Pancreas (tissue), 10 donors: ENCODE data around the gene SCN1A. TPM values are rescaled to one million over a fixed set of nuclear protein-coding genes. Genes with fewer than 3 reads are reported as not detected.

Experiments
- ATAC-seq, 4 donors: fragments of 200-7000 bp; cut with Tn5 transposase; one replicate each; pipeline versions ENCODE4 v1.8.0 to v1.9.1; 2020; ENCODE audit warnings: mild to moderate bottlenecking in 4 of 4, moderate library complexity in 4 of 4
- DNase-seq, 6 donors: peaks; one replicate each; pipeline ENCODE4 v3.0.0-alpha.2; 2020
- FAIRE-seq: peaks from 2 replicates; lab custom pipeline; 2012; peaks lifted over from hg19 to GRCh38; lab: Jason Lieb, UNC
- H3K27ac ChIP-seq, 4 donors: fragments of 200-600 bp; sonication (generic); 1 replicate in 3 of 4; 2 replicates in 1 of 4; pipeline versions ENCODE4 v1.5.0 to v1.8.0; 2020
- H3K27me3 ChIP-seq, 4 donors: fragments of 200-600 bp; one replicate each; pipeline ENCODE4 v1.8.0; 2021
- H3K36me3 ChIP-seq, 3 donors: fragments of 200-600 bp; sonication (generic) in 1 of 3; one replicate each; pipeline versions ENCODE4 v1.5.0 to v1.8.0; 2020 to 2021
- H3K4me1 ChIP-seq, 3 donors: fragments of 200-600 bp; one replicate each; pipeline ENCODE4 v1.8.0; 2021
- H3K4me3 ChIP-seq, 4 donors: fragments of 200-600 bp; sonication (generic) in 2 of 4; one replicate each; pipeline versions ENCODE4 v1.5.0 to v1.8.0; 2020 to 2021
- H3K9me3 ChIP-seq, 4 donors: fragments of 200-600 bp; one replicate each; pipeline ENCODE4 v1.8.0; 2021
- CTCF ChIP-seq, 4 donors: fragments of 200-600 bp; sonication (generic) in 3 of 4; IDR thresholded peaks; one replicate each; pipeline versions ENCODE4 v1.5.0 to v1.8.0; 2021; ENCODE audit warnings: antibody characterized with exemption in 4 of 4
- WGBS, 2 donors: extraction: QIAGEN DNeasy Blood & Tissue Kit; methylation state at CpG; one replicate each; pipeline ENCODE4 v1.1.7; 2013; 5-methylcytosine and 5-hydroxymethylcytosine counted together
- intact Hi-C, 3 donors: fragments of 100-400 bp; cut with DNase I; formaldehyde crosslinking; loops; one replicate each; pipeline versions ENCODE4 v1.11.1 to v1.14.2; 2022
- polyA plus RNA-seq, 2 donors: library from polyadenylated mRNA; stranded (reverse); fragments of 200-250 nt; gene quantifications; one replicate each; pipeline ENCODE4 v1.2.3, GENCODE V29; 2013
- total RNA-seq, 6 donors: library from RNA; stranded (reverse); fragmentation: NEBNext Ultra II Directional in 4 of 6; extraction: Animal tissue kit (Norgen Biotek cat#: 25700) in 4 of 6; gene quantifications; one replicate each; pipeline versions ENCODE4 v1.2.1 to v1.2.4, GENCODE V29; 2021 to 2023
- donor health status: healthy with polysubstance abuse.
- donor health status: DM: no; HTN: no; CAD: no; lungs with moderate emphysema.
- donor health status: DM: no; HTN: no; CAD: no.
- donor health status: control.
- donor health status: control.
- donor health status: Bipolar disorder and iron deficiency.
- donor health status: DM: yes; HTN: yes; CAD: no.
- donor health status: DM: no; HTN: no; CAD: no.
- donor health status: DM: no; HTN: no; CAD: no.
- donor health status: DM: yes; HTN: yes; CAD: no.

The SCN1A gene
- total and polyA plus RNA-seq, 8 donors, result 0.03 to 0.43 (median 0.05) TPM; not detected in 2

- ATAC-seq, result no peak
- no peaks in the 10 kb centered on the region for H3K36me3 ChIP-seq
- no peak overlapping the region for H3K27ac ChIP-seq
- H3K9me3 ChIP-seq, result no peaks in the 10 kb centered on the region
- FAIRE-seq, result no peak
- no peak for DNase-seq
- H3K4me1 ChIP-seq, result no peaks in the 10 kb centered on the region
- no peaks in the 10 kb centered on the region for H3K27me3 ChIP-seq
- no peak overlapping the region for H3K4me3 ChIP-seq
- intact Hi-C loops, result no loop called here
- TF ChIP-seq CTCF (IDR thresholded peaks at IDR 0.05), result no peak
Measured at GRCh38 chr2:166084301-166084700, 43.5 kb downstream of the SCN1A start.

- WGBS, 2 donors, result 62 to 79% methylated on average over 2 of the region's 2 CpGs
- H3K27ac ChIP-seq, result no peak overlapping the region
- FAIRE-seq, result no peak
- H3K4me3 ChIP-seq, result no peak overlapping the region
- DNase-seq, result no peak
- H3K27me3 ChIP-seq, result no peaks in the 10 kb centered on the region
- H3K9me3 ChIP-seq, result no peaks in the 10 kb centered on the region
- no peaks in the 10 kb centered on the region for H3K4me1 ChIP-seq
- no peaks in the 10 kb centered on the region for H3K36me3 ChIP-seq
- no peak for ATAC-seq
- intact Hi-C loops, result no loop called here
- no peak for TF ChIP-seq CTCF (IDR thresholded peaks at IDR 0.05)
Measured at GRCh38 chr2:166082736-166083135, 45.1 kb downstream of the SCN1A start.

DNA sequence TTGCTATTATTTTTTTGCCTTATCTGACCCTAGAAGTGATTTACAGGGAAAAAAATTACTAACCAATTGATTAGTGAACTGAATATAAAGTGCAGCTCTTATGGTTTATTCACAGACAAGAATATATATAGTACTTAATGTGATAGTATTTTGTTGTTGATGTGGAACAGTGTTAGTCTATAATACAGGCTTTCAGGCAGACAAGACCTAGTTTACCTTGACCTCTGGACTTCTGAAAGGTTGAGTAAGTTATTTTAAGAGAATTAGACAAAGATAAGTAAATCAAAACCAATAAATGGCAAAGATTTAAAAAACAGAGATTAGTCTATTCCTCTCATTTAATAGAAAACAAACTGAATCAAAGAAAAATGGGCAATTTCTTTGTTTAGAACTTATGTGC lies 46.0 kb downstream of the SCN1A start:
- DNase-seq (no peak), FAIRE-seq (no peak), ATAC-seq (no peak)
- H3K4me3 ChIP-seq, result no peak overlapping the region
- intact Hi-C loops, result no loop called here
- no peaks in the 10 kb centered on the region for H3K36me3 ChIP-seq
- TF ChIP-seq CTCF (IDR thresholded peaks at IDR 0.05), result no peak
- H3K9me3 ChIP-seq, result no peaks in the 10 kb centered on the region
- no peaks in the 10 kb centered on the region for H3K4me1 ChIP-seq
- no peaks in the 10 kb centered on the region for H3K27me3 ChIP-seq
- H3K27ac ChIP-seq, result no peak overlapping the region

DNA sequence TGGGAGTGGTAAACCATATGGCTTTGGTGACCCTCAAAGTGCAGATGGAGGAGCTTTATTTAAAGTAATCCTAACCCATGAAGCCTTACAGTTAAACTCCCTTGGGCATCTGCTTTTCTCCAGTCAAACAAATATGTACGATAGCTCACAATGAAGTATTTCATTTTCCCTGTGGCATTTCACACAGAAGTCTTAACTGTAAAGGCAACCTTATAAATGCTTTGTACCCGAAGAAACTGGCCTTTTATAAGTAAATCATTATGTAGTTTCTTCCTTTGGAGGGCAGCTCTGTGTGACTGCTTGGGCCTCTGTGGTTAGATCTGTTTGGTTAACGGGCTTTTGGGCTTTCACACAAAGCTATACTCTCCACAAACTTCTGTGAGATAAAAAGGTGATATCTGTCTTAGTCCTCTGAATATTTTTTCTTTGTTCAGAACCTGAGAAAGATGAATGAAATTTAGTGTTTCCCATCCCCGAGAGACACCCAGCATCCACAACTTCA lies 46.6 kb downstream of the SCN1A start:
- no peak for TF ChIP-seq CTCF (IDR thresholded peaks at IDR 0.05)
- intact Hi-C loops, result no loop called here
- Histone ChIP-seq H3K4me3 (no peak overlapping the region), H3K4me1 (no peaks in the 10 kb centered on the region), H3K27ac (no peak overlapping the region), H3K9me3 (no peaks in the 10 kb centered on the region), H3K36me3 (no peaks in the 10 kb centered on the region), H3K27me3 (no peaks in the 10 kb centered on the region)
- FAIRE-seq (no peak), DNase-seq (no peak), ATAC-seq (no peak)
- 68 to 76% methylated on average over 4 of the region's 4 CpGs for WGBS, 2 donors

- H3K27ac ChIP-seq, result no peak overlapping the region
- no peak overlapping the region for H3K4me3 ChIP-seq
- ATAC-seq (no peak), FAIRE-seq (no peak), DNase-seq (no peak)
- H3K9me3 ChIP-seq, result no peaks in the 10 kb centered on the region
- H3K36me3 ChIP-seq, result no peaks in the 10 kb centered on the region
- intact Hi-C loops, result no loop called here
- H3K4me1 ChIP-seq, result no peaks in the 10 kb centered on the region
- no peaks in the 10 kb centered on the region for H3K27me3 ChIP-seq
- WGBS, 2 donors, result 69 to 78% methylated on average over 2 of the region's 2 CpGs
- TF ChIP-seq CTCF (IDR thresholded peaks at IDR 0.05), result no peak
Measured at GRCh38 chr2:166074430-166074829, 53.4 kb downstream of the SCN1A start.
